Kidney (tissue), 14 donors: Measurements from ENCODE around the gene CPNE8. TPM values are rescaled to one million over a fixed set of nuclear protein-coding genes. Genes with fewer than 3 reads are reported as not detected.

ENCODE experiments used
- DNase-seq, 5 donors: peaks; one replicate each; pipeline ENCODE4 v3.0.0-alpha.2; 2013 to 2020
- FAIRE-seq: peaks from 2 replicates; lab custom pipeline; 2012; peaks lifted over from hg19 to GRCh38; lab: Jason Lieb, UNC
- H3K27ac ChIP-seq, 2 donors: one replicate each; pipeline ENCODE4 v1.7.0; 2013; ENCODE audit warnings: low read depth in 2 of 2, low read length in 2 of 2, inconsistent platforms in 1 of 2
- H3K27me3 ChIP-seq: one replicate; pipeline ENCODE4 v1.7.1; 2013; ENCODE audit warnings: low read length, inconsistent platforms; ENCODE audit not compliant: control insufficient read depth, insufficient read depth
- H3K36me3 ChIP-seq, 3 donors: one replicate each; pipeline versions ENCODE4 v1.7.0 to v1.7.1; 2013; ENCODE audit warnings: low read length in 3 of 3, control low read depth in 1 of 3, inconsistent platforms in 1 of 3; ENCODE audit not compliant: insufficient read depth in 3 of 3, control insufficient read depth in 2 of 3
- H3K4me1 ChIP-seq, 3 donors: one replicate each; pipeline versions ENCODE4 v1.7.0 to v1.7.1; 2013; ENCODE audit warnings: low read length in 3 of 3, inconsistent platforms in 1 of 3, low read depth in 1 of 3; ENCODE audit not compliant: control insufficient read depth in 2 of 3, insufficient read depth in 2 of 3
- H3K4me3 ChIP-seq, 3 donors: one replicate each; pipeline versions ENCODE4 v1.7.0 to v1.8.1; 2013; ENCODE audit warnings: low read length in 3 of 3, control low read depth in 1 of 3, inconsistent platforms in 1 of 3
- H3K9ac ChIP-seq, 3 donors: one replicate each; pipeline versions ENCODE4 v1.7.0 to v1.7.1; 2013; ENCODE audit warnings: low read length in 3 of 3, control low read depth in 1 of 3, inconsistent platforms in 1 of 3
- H3K9me3 ChIP-seq, 3 donors: one replicate each; pipeline versions ENCODE4 v1.7.0 to v1.7.1; 2013; ENCODE audit warnings: low read length in 3 of 3, control low read depth in 1 of 3, inconsistent platforms in 1 of 3; ENCODE audit not compliant: control insufficient read depth in 2 of 3, insufficient read depth in 1 of 3
- intact Hi-C: fragments of 100-400 bp; cut with DNase I; formaldehyde crosslinking; loops from one replicate; pipeline ENCODE4 v1.11.1; 2022
- polyA plus RNA-seq: library from polyadenylated mRNA; stranded (reverse); fragments of 350-450 nt; fragmentation: Illumina TruSeq; extraction: RNeasy Lipid Tissue Mini Kit (QIAGEN cat#74804); gene quantifications from one replicate; pipeline ENCODE4 v1.2.3, GENCODE V29; 2014; ENCODE audit warnings: low read depth, low replicate concordance; ENCODE audit not compliant: insufficient read depth
- total RNA-seq: library from RNA; stranded (reverse); fragmentation: NEBNext Ultra II Directional; extraction: Animal tissue kit (Norgen Biotek cat#: 25700); gene quantifications from one replicate; pipeline ENCODE4 v1.2.1, GENCODE V29; 2021
- TF ChIP-seq, protein P1 (sequence below): IDR thresholded peaks from 3 replicates; pipeline ENCODE4 v1.5.1; 2012; ENCODE audit warnings: mild to moderate bottlenecking, moderate library complexity, borderline replicate concordance; ENCODE audit not compliant: insufficient read depth; ENCODE audit errors: extremely low read depth
- donor health status: control.
- donor health status: control.
- donor health status: control.
- donor health status: control.
- donor health status: control.
- donor health status: DM: yes; HTN: yes; CAD: no.
- donor health status: Normal renal cell carcinoma (clear cell type).

CPNE8 gene
- total and polyA plus RNA-seq, 2 donors from 2014 or later = 8.8 to 28.5 TPM

- intact Hi-C loops = no loop called here
- no peak overlapping the region for H3K27ac ChIP-seq
- H3K36me3 ChIP-seq = no peaks in the 10 kb centered on the region
- no peak overlapping the region for H3K9ac ChIP-seq
- no peak for FAIRE-seq
- TF ChIP-seq, protein P1, sequence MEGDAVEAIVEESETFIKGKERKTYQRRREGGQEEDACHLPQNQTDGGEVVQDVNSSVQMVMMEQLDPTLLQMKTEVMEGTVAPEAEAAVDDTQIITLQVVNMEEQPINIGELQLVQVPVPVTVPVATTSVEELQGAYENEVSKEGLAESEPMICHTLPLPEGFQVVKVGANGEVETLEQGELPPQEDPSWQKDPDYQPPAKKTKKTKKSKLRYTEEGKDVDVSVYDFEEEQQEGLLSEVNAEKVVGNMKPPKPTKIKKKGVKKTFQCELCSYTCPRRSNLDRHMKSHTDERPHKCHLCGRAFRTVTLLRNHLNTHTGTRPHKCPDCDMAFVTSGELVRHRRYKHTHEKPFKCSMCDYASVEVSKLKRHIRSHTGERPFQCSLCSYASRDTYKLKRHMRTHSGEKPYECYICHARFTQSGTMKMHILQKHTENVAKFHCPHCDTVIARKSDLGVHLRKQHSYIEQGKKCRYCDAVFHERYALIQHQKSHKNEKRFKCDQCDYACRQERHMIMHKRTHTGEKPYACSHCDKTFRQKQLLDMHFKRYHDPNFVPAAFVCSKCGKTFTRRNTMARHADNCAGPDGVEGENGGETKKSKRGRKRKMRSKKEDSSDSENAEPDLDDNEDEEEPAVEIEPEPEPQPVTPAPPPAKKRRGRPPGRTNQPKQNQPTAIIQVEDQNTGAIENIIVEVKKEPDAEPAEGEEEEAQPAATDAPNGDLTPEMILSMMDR = peak; percentile 36
- peaks cover 0 to 8% (median 0%) of the 10 kb centered on the region in 3 donors for H3K9me3 ChIP-seq
- no peak overlapping the region for H3K4me3 ChIP-seq
- no peaks in the 10 kb centered on the region for H3K27me3 ChIP-seq
- DNase-seq = peak in 2 of 5 donors; percentile 13 to 25
- H3K4me1 ChIP-seq = no peaks in the 10 kb centered on the region
These were observed 240.6 kb downstream of the CPNE8 start for GRCh38 chr12:38664661-38665269.

- H3K27me3 ChIP-seq = no peaks in the 10 kb centered on the region
- no peaks in the 10 kb centered on the region for H3K4me1 ChIP-seq
- TF ChIP-seq, protein P1 = no peak
- FAIRE-seq (no peak), DNase-seq (no peak)
- intact Hi-C loops = no loop called here
- H3K4me3 ChIP-seq = no peak overlapping the region
- no peaks in the 10 kb centered on the region for H3K36me3 ChIP-seq
- peaks cover 0 to 8% (median 0%) of the 10 kb centered on the region in 3 donors for H3K9me3 ChIP-seq
- H3K27ac ChIP-seq = no peak overlapping the region
- H3K9ac ChIP-seq = no peak overlapping the region
These were observed 242.6 kb downstream of the CPNE8 start for GRCh38 chr12:38662829-38663228.

GRCh38 chr12:38653650-38654049, 251.7 kb downstream of the CPNE8 start:
- TF ChIP-seq, protein P1 = no peak
- Histone ChIP-seq H3K27ac (no peak overlapping the region), H3K36me3 (no peaks in the 10 kb centered on the region), H3K9me3 (no peaks in the 10 kb centered on the region), H3K4me3 (no peak overlapping the region), H3K4me1 (no peaks in the 10 kb centered on the region), H3K27me3 (no peaks in the 10 kb centered on the region), H3K9ac (no peak overlapping the region)
- FAIRE-seq = no peak
- intact Hi-C loops = no loop called here
- DNase-seq = no peak

GRCh38 chr12:38648813-38649212, 256.6 kb downstream of the CPNE8 start:
- Histone ChIP-seq H3K9ac (no peak overlapping the region), H3K27ac (no peak overlapping the region), H3K36me3 (no peaks in the 10 kb centered on the region), H3K27me3 (no peaks in the 10 kb centered on the region), H3K9me3 (no peaks in the 10 kb centered on the region), H3K4me3 (no peak overlapping the region), H3K4me1 (peaks cover 0 to 4% (median 0%) of the 10 kb centered on the region in 3 donors)
- TF ChIP-seq, protein P1 = no peak
- intact Hi-C loops = no loop called here
- DNase-seq (no peak), FAIRE-seq (no peak)
